HCT116 (cell line): ENCODE results near the gene SLC6A3. TPM values are rescaled to one million over a fixed set of nuclear protein-coding genes. Genes with fewer than 3 reads are reported as not detected.
"Not testable (repeated sequence)": the region's sequence is repeated elsewhere in the genome, so short reads cannot be mapped to it uniquely, and the experiment has no call there.

Experiments
- ATAC-seq: fragments of 200-7000 bp; cut with Tn5 transposase; 2 replicates; pipeline ENCODE4 v1.9.1; 2020; ENCODE audit warnings: mild to moderate bottlenecking, moderate library complexity
- BruUV-seq: library from RNA; stranded (reverse); fragments of 400-500 nt; replicated peaks from 2 replicates; lab custom pipeline; 2021; lab: Mats Ljungman, UMichigan
- CTCF ChIA-PET: fragments of 300-600 bp; sonication (Branson Sonifier 250); formaldehyde crosslinking; loops from one replicate; lab custom pipeline; 2021; ENCODE audit warnings: antibody characterized with exemption; lab: Charles Lee
- POLR2A ChIA-PET: fragments of 300-600, 350-600 bp; sonication (Branson Sonifier 250); formaldehyde crosslinking; loops from one replicate; lab custom pipeline; 2021; ENCODE audit warnings: antibody characterized with exemption; lab: Charles Lee
- RAD21 ChIA-PET, 2 experiments: fragments of 300-600 bp; sonication (Branson Sonifier 250); formaldehyde crosslinking; loops; one replicate each; lab custom pipeline; 2023; ENCODE audit warnings: low total read pairs in 2 of 2; ENCODE audit not compliant: uncharacterized antibody in 2 of 2, unreplicated experiment in 2 of 2, low non-redundant PET in 1 of 2; lab: Charles Lee
- DNase-seq: peaks from one replicate; pipeline ENCODE4 v3.0.0-alpha.2; 2010; ENCODE audit warnings: low read depth, low spot score
- H2AFZ ChIP-seq: fragments of 200-600 bp; shearing (Covaris generic), sonication (generic); 2 replicates; pipeline ENCODE4 v1.6.1; 2017; ENCODE audit warnings: low read depth, mixed run types, mixed read lengths, antibody characterized with exemption, low read length; ENCODE audit not compliant: poor library complexity, severe bottlenecking
- H3K27ac ChIP-seq: 2 replicates; pipeline ENCODE4 v1.5.1; 2012; ENCODE audit warnings: low read depth, low read length
- H3K27me3 ChIP-seq: fragments of 200-600 bp; sonication (generic); 2 replicates; pipeline ENCODE4 v1.6.1; 2016; ENCODE audit warnings: mixed run types, low read length, mixed read lengths; ENCODE audit not compliant: insufficient read depth
- H3K36me3 ChIP-seq, 2 experiments: fragments of 200-500 bp in 1 of 2; fragments of 200-600 bp in 1 of 2; sonication (Bioruptor generic) in 1 of 2; sonication (generic) in 1 of 2; 2 replicates each; pipeline versions ENCODE4 v1.5.1 to v1.6.1; 2014 to 2016; ENCODE audit warnings: low read length in 2 of 2, inconsistent platforms in 1 of 2, mixed read lengths in 1 of 2, mixed run types in 1 of 2; ENCODE audit not compliant: insufficient read depth in 2 of 2, control insufficient read depth in 1 of 2
- H3K4me1 ChIP-seq, 2 experiments: fragments of 200-600 bp in 1 of 2; sonication (generic) in 1 of 2; 2 replicates each; pipeline versions ENCODE4 v1.5.1 to v1.6.1; 2012 to 2017; ENCODE audit warnings: low read length in 2 of 2, inconsistent platforms in 1 of 2, mild to moderate bottlenecking in 1 of 2, mixed read lengths in 1 of 2, mixed run types in 1 of 2, moderate library complexity in 1 of 2; ENCODE audit not compliant: insufficient read depth in 2 of 2, control insufficient read depth in 1 of 2
- H3K4me2 ChIP-seq: fragments of 200-600 bp; sonication (generic); 2 replicates; pipeline ENCODE4 v1.6.1; 2017; ENCODE audit warnings: mixed run types, low read length, mixed read lengths
- H3K4me3 ChIP-seq, 2 experiments: fragments of 200-600 bp in 1 of 2; sonication (generic) in 1 of 2; replicated peaks in 1 of 2; 2 replicates each; pipeline ENCODE4 v1.5.1; 2011 to 2016; ENCODE audit warnings: low read length in 2 of 2, control low read depth in 1 of 2, low read depth in 1 of 2, mild to moderate bottlenecking in 1 of 2, mixed read lengths in 1 of 2, mixed run types in 1 of 2
- H3K79me2 ChIP-seq: fragments of 200-600 bp; sonication (generic); 2 replicates; pipeline ENCODE4 v1.6.1; 2017; ENCODE audit warnings: mild to moderate bottlenecking, mixed run types, low read length, moderate library complexity, mixed read lengths; ENCODE audit not compliant: insufficient read depth
- H3K9ac ChIP-seq: fragments of 200-600 bp; sonication (generic); 2 replicates; pipeline ENCODE4 v1.6.1; 2016; ENCODE audit warnings: low read length, mixed read lengths
- H3K9me2 ChIP-seq: fragments of 200-600 bp; sonication (generic), shearing (Covaris generic); 2 replicates; pipeline ENCODE4 v1.6.1; 2017; ENCODE audit warnings: mixed run types, mild to moderate bottlenecking, moderate library complexity; ENCODE audit not compliant: insufficient read depth
- H3K9me3 ChIP-seq, 2 experiments: fragments of 200-500 bp in 1 of 2; fragments of 200-600 bp in 1 of 2; sonication (Bioruptor generic) in 1 of 2; sonication (generic) in 1 of 2; 2 replicates each; pipeline ENCODE4 v1.6.1; 2014 to 2017; ENCODE audit warnings: low read length in 2 of 2, mixed read lengths in 2 of 2, inconsistent platforms in 1 of 2, low read depth in 1 of 2, mild to moderate bottlenecking in 1 of 2, mixed run types in 1 of 2, moderate library complexity in 1 of 2; ENCODE audit not compliant: control insufficient read depth in 1 of 2, insufficient read depth in 1 of 2
- H4K20me1 ChIP-seq: fragments of 200-600 bp; sonication (generic), shearing (Covaris generic); 2 replicates; pipeline ENCODE4 v1.6.1; 2017; ENCODE audit warnings: mixed run types, mild to moderate bottlenecking, moderate library complexity; ENCODE audit not compliant: insufficient read depth
- EZH2phosphoT487 ChIP-seq: fragments of 200-600 bp; IDR thresholded peaks from 2 replicates; pipeline ENCODE4 v1.6.1; 2018; ENCODE audit warnings: antibody characterized with exemption, borderline replicate concordance
- POLR2A ChIP-seq: IDR thresholded peaks from 2 replicates; pipeline ENCODE4 v1.7.0; 2011; ENCODE audit warnings: borderline replicate concordance; ENCODE audit not compliant: insufficient read depth, insufficient read length; ENCODE audit errors: extremely low read depth
- POLR2AphosphoS5 ChIP-seq: IDR thresholded peaks from 2 replicates; pipeline ENCODE4 v1.6.1; 2011; ENCODE audit warnings: mild to moderate bottlenecking, low read depth, low read length, moderate library complexity
- ZFX ChIP-seq: fragments of 450-650 bp; IDR thresholded peaks from 2 replicates; pipeline ENCODE4 v1.6.1; 2017
- intact Hi-C: fragments of 100-400 bp; cut with micrococcal nuclease; formaldehyde crosslinking; loops from 2 replicates; pipeline ENCODE4 v1.10.0; 2022
- total RNA-seq: library from RNA; stranded (reverse); gene quantifications from one replicate; pipeline ENCODE4 v1.2.1, GENCODE V29; 2021; ENCODE audit not compliant: unreplicated experiment

SLC6A3 gene
- total RNA-seq, 1 experiment from 2014 or later = not detected

DNA sequence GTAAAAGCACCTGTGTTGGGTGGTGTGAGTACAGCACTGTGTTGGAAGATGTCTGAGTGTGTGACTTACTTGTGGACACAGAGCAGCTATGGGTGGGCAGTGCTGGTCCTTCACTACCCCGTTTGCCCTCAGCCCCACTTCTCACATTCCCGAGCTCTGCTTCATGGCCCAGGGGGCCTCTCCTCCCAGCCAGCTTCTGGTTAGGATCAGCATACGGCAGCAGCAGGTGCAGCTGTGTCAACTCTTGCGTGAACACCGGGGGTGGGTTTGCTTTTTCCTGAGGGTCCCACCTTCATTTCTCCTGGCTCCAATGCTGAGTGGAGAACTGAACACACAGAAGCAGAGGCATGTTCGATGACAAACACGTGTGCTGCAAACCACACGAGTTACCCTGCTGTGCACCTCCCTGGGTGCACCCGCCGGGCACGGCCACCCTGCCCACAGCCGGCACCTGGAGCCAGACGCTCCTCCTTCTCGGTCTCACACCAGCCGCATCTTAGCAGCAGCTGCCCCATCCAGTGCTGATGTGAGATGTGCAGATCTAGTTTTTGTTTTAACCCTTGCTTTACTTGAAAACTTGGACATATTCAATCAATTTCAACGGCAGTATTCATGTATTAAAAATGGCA is 14.9 kb upstream of the SLC6A3 start:
- Histone ChIP-seq H3K4me3 (no peak overlapping the region), H3K9me2 (no peaks in the 10 kb centered on the region), H3K27me3 (no peaks in the 10 kb centered on the region), H3K9me3 (peaks cover 17 to 31% of the 10 kb centered on the region in 2 experiments; a peak in 3 of 4 replicates), H3K79me2 (no peaks in the 10 kb centered on the region), H3K4me1 (no peaks in the 10 kb centered on the region), H3K36me3 (peaks cover 14 to 25% of the 10 kb centered on the region in 2 experiments), H2AFZ (no peak overlapping the region), H3K4me2 (no peak overlapping the region), H4K20me1 (no peaks in the 10 kb centered on the region), H3K27ac (no peak overlapping the region)
- BruUV-seq = no TSS peak
- ATAC-seq (no peak), DNase-seq (no peak)
- ChIA-PET RAD21 (no interaction called here), CTCF (no interaction called here), POLR2A (no interaction called here)
- intact Hi-C loops = no loop called here
- no peak for TF ChIP-seq EZH2phosphoT487
- no peak for TF ChIP-seq POLR2A
- no peak for TF ChIP-seq ZFX
- TF ChIP-seq POLR2AphosphoS5 = no peak
- TF ChIP-seq, all 23 proteins: peak for 0
- no peak overlapping the region for H3K9ac ChIP-seq

DNA sequence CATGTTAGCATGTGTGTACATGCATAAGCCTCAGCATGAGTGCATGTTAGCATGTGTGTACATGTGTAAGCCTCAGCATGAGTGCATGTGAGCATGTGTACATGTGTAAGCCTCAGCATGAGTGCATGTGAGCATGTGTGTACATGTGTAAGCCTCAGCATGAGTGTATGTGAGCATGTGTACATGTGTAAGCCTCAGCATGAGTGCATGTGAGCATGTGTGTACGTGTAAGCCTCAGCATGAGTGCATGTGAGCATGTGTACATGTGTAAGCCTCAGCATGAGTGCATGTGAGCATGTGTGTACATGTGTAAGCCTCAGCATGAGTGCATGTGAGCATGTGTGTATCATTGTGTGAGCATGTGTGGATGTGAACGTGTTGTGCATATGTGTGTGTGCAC is 14.2 kb upstream of the SLC6A3 start:
- CTCF ChIA-PET, H3K27ac ChIP-seq, H3K9me2 ChIP-seq, POLR2A ChIA-PET, ATAC-seq, H3K4me2 ChIP-seq, H3K79me2 ChIP-seq, BruUV-seq, H4K20me1 ChIP-seq, H2AFZ ChIP-seq, H3K4me1 ChIP-seq, DNase-seq, H3K27me3 ChIP-seq, H3K4me3 ChIP-seq, RAD21 ChIA-PET, H3K9ac ChIP-seq, intact Hi-C loops: not testable (repeated sequence)
- H3K9me3 ChIP-seq = peaks cover 21 to 31% of the 10 kb centered on the region in 2 experiments; a peak in 3 of 4 replicates
- H3K36me3 ChIP-seq = peaks cover 14 to 21% of the 10 kb centered on the region in 2 experiments

DNA sequence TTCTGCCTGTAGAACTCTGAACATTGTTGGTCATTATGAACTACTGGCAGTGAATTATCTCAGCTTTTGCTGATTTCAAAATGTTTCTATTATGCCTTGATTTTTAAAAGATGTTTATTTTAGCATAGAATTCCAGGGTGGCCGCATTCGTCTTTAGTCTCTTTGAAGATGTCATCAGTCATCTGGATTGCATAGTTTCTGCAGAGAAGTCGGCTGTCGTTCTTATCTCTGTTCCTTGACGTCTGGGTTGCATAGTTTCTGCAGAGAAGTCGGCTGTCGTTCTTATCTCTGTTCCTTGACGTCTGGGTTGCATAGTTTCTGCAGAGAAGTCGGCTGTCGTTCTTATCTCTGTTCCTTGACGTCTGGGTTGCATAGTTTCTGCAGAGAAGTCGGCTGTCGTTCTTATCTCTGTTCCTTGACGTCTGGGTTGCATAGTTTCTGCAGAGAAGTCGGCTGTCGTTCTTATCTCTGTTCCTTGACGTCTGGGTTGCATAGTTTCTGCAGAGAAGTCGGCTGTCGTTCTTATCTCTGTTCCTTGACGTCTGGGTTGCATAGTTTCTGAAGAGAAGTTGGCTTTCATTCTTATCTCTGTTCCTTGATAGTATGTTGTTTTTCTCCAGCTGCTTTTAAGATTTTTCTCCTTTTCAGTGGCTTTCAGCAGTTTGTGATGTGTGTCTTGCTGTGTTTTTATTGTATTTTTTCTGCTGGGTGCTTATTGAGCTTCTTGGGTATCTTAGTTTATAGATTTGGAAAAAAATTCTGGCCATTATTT is 11.1 kb upstream of the SLC6A3 start:
- H3K9me2 ChIP-seq, H3K36me3 ChIP-seq, H3K79me2 ChIP-seq, H3K4me3 ChIP-seq, ATAC-seq, DNase-seq, H3K27ac ChIP-seq, RAD21 ChIA-PET, H4K20me1 ChIP-seq, BruUV-seq, H3K27me3 ChIP-seq, POLR2A ChIA-PET, intact Hi-C loops, H3K4me1 ChIP-seq, H2AFZ ChIP-seq, H3K9ac ChIP-seq, H3K4me2 ChIP-seq, CTCF ChIA-PET: not testable (repeated sequence)
- peaks cover 44 to 45% of the 10 kb centered on the region in 2 experiments; a peak in 3 of 4 replicates for H3K9me3 ChIP-seq
